Thyroid gland (tissue), 4 donors: ENCODE results near the gene CEACAM4. TPM values are rescaled to one million over a fixed set of nuclear protein-coding genes. Genes with fewer than 3 reads are reported as not detected.
"Not testable (repeated sequence)": the region's sequence is repeated elsewhere in the genome, so short reads cannot be mapped to it uniquely, and the experiment has no call there.

Experiments
- DNase-seq, 2 donors: peaks; one replicate each; pipeline ENCODE4 v3.0.0-alpha.2; 2019
- H3K27ac ChIP-seq, 3 donors: fragments of 200-600 bp; sonication (generic); 1 replicate in 2 of 3; 2 replicates in 1 of 3; pipeline ENCODE4 v1.5.1; 2016 to 2019; ENCODE audit warnings: mild to moderate bottlenecking in 1 of 3, moderate library complexity in 1 of 3
- H3K27me3 ChIP-seq: fragments of 200-600 bp; sonication (generic); one replicate; pipeline ENCODE4 v1.5.1; 2019
- H3K36me3 ChIP-seq, 2 donors: fragments of 200-600 bp; sonication (generic); one replicate each; pipeline ENCODE4 v1.5.1; 2016 to 2019
- H3K4me1 ChIP-seq, 2 donors: fragments of 200-600 bp; sonication (generic); one replicate each; pipeline ENCODE4 v1.5.1; 2017 to 2019
- H3K4me3 ChIP-seq, 3 donors: fragments of 200-600 bp; sonication (generic); replicated peaks in 1 of 3; 1 replicate in 2 of 3; 2 replicates in 1 of 3; pipeline ENCODE4 v1.5.1; 2016; ENCODE audit warnings: mild to moderate bottlenecking in 1 of 3
- H3K9me3 ChIP-seq: fragments of 200-600 bp; sonication (generic); one replicate; pipeline ENCODE4 v1.5.1; 2017
- CTCF ChIP-seq, 6 experiments: fragments of 200-600 bp in 3 of 6; fragments of 450-650 bp in 3 of 6; sonication (generic) in 3 of 6; IDR thresholded peaks; one replicate each; pipeline ENCODE4 v1.5.1; 2016 to 2019; ENCODE audit warnings: antibody characterized with exemption in 6 of 6, mild to moderate bottlenecking in 2 of 6, inconsistent platforms in 1 of 6, moderate library complexity in 1 of 6
- POLR2A ChIP-seq, 2 donors: fragments of 450-650 bp; IDR thresholded peaks; one replicate each; pipeline ENCODE4 v1.6.1; 2017; ENCODE audit warnings: antibody characterized with exemption in 2 of 2, mild to moderate bottlenecking in 2 of 2, moderate library complexity in 1 of 2
- WGBS, 2 donors: methylation state at CpG; one replicate each; pipeline ENCODE4 v1.1.5; 2017; 5-methylcytosine and 5-hydroxymethylcytosine counted together
- intact Hi-C: fragments of 100-400 bp; cut with DNase I; formaldehyde crosslinking; loops from one replicate; pipeline ENCODE4 v1.15.1; 2023
- total RNA-seq, 4 donors: library from RNA; depleted of rRNA; stranded (reverse); fragments of >200 nt; gene quantifications; one replicate each; pipeline ENCODE4 v1.2.3, GENCODE V29; 2016

The CEACAM4 gene
- total RNA-seq, 4 donors from 2014 or later, result 0.73 to 3.5 TPM; not detected in 2

- WGBS, 2 donors, result 16 to 30% methylated on average over 2 of the region's 2 CpGs
- DNase-seq, result no peak
- no peaks in the 10 kb centered on the region for H3K27me3 ChIP-seq
- TF ChIP-seq CTCF (IDR thresholded peaks at IDR 0.05) (no peak), POLR2A (IDR thresholded peaks at IDR 0.05) (no peak)
- H3K4me1 ChIP-seq, result no peaks in the 10 kb centered on the region
- no peak overlapping the region for H3K27ac ChIP-seq
- H3K36me3 ChIP-seq, result no peaks in the 10 kb centered on the region
- no peak overlapping the region for H3K4me3 ChIP-seq
- intact Hi-C loops, result no loop called here
- H3K9me3 ChIP-seq, result no peaks in the 10 kb centered on the region
These were observed 30.3 kb upstream of the CEACAM4 start for GRCh38 chr19:41657157-41657556.

GRCh38 chr19:41656756-41657155, 29.9 kb upstream of the CEACAM4 start:
- H3K36me3 ChIP-seq, DNase-seq, H3K27ac ChIP-seq, H3K27me3 ChIP-seq, H3K9me3 ChIP-seq, H3K4me1 ChIP-seq, intact Hi-C loops, H3K4me3 ChIP-seq: not testable (repeated sequence)
- WGBS, 2 donors, result 38 to 50% methylated on average over 1 to 2 of the region's 2 CpGs

GRCh38 chr19:41652250-41652649, 25.4 kb upstream of the CEACAM4 start:
- H3K27ac ChIP-seq, result no peak overlapping the region
- no peaks in the 10 kb centered on the region for H3K9me3 ChIP-seq
- intact Hi-C loops, result no loop called here
- no peaks in the 10 kb centered on the region for H3K36me3 ChIP-seq
- WGBS, 2 donors, result 52 to 73% methylated on average over 5 of the region's 5 CpGs
- no peak overlapping the region for H3K4me3 ChIP-seq
- TF ChIP-seq POLR2A (IDR thresholded peaks at IDR 0.05), result no peak
- TF ChIP-seq CTCF (IDR thresholded peaks at IDR 0.05), result no peak
- no peaks in the 10 kb centered on the region for H3K4me1 ChIP-seq
- H3K27me3 ChIP-seq, result no peaks in the 10 kb centered on the region
- DNase-seq, result no peak

- H3K4me3 ChIP-seq, result no peak overlapping the region
- H3K27me3 ChIP-seq, result no peaks in the 10 kb centered on the region
- H3K27ac ChIP-seq, result no peak overlapping the region
- no peaks in the 10 kb centered on the region for H3K9me3 ChIP-seq
- no peaks in the 10 kb centered on the region for H3K4me1 ChIP-seq
- intact Hi-C loops, result no loop called here
- no peak for TF ChIP-seq POLR2A (IDR thresholded peaks at IDR 0.05)
- TF ChIP-seq CTCF (IDR thresholded peaks at IDR 0.05), result no peak
- H3K36me3 ChIP-seq, result no peaks in the 10 kb centered on the region
- WGBS, 2 donors, result 54 to 67% methylated on average over 3 of the region's 3 CpGs
- no peak for DNase-seq
These were observed 23.0 kb upstream of the CEACAM4 start for GRCh38 chr19:41649827-41650226.

- Histone ChIP-seq H3K4me3 (no peak overlapping the region), H3K36me3 (no peaks in the 10 kb centered on the region), H3K27me3 (no peaks in the 10 kb centered on the region), H3K27ac (no peak overlapping the region), H3K4me1 (no peaks in the 10 kb centered on the region), H3K9me3 (no peaks in the 10 kb centered on the region)
- WGBS, 2 donors, result 32 to 49% methylated on average over 14 of the region's 14 CpGs
- peak in 1 of 2 donors; percentile 7 for DNase-seq
- no peak for TF ChIP-seq POLR2A (IDR thresholded peaks at IDR 0.05)
- TF ChIP-seq CTCF (IDR thresholded peaks at IDR 0.05), result peak in 1 of 6 experiments; percentile 32
- intact Hi-C loops, result no loop called here
These were observed 19.8 kb upstream of the CEACAM4 start for GRCh38 chr19:41646589-41647204.
